OCI-LY7 (cell line): ENCODE results near the gene ABHD17A. TPM values are rescaled to one million over a fixed set of nuclear protein-coding genes. Genes with fewer than 3 reads are reported as not detected.

Experiments
- BruUV-seq: library from RNA; stranded (reverse); fragments of 400-500 nt; replicated peaks from 2 replicates; lab custom pipeline; 2021; lab: Mats Ljungman, UMichigan
- CTCF ChIA-PET: fragments of 300-600 bp; sonication (Branson Sonifier 250); formaldehyde crosslinking; loops from one replicate; lab custom pipeline; 2022; ENCODE audit warnings: antibody characterized with exemption; ENCODE audit not compliant: unreplicated experiment; lab: Charles Lee
- POLR2A ChIA-PET: fragments of 300-600 bp; sonication (Branson Sonifier 250); formaldehyde crosslinking; loops from one replicate; lab custom pipeline; 2022; ENCODE audit warnings: antibody characterized with exemption; lab: Charles Lee
- DNase-seq: peaks from one replicate; pipeline ENCODE4 v3.0.0-alpha.2; 2015; ENCODE audit warnings: low spot score
- H2AFZ ChIP-seq: fragments of 200-600 bp; sonication (generic), shearing (Covaris generic); 2 replicates; pipeline ENCODE4 v1.6.1; 2014; ENCODE audit warnings: mild to moderate bottlenecking, antibody characterized with exemption, low read length, moderate library complexity
- H3K27ac ChIP-seq: fragments of 200-600 bp; sonication (generic); 2 replicates; pipeline ENCODE4 v1.5.1; 2014; ENCODE audit warnings: mixed run types, low read depth, mild to moderate bottlenecking, moderate library complexity, low read length, inconsistent platforms; ENCODE audit not compliant: poor library complexity, severe bottlenecking
- H3K36me3 ChIP-seq: fragments of 200-600 bp; sonication (generic); 2 replicates; pipeline ENCODE4 v1.6.1; 2014; ENCODE audit warnings: mild to moderate bottlenecking, antibody characterized with exemption, low read length, moderate library complexity, mixed read lengths; ENCODE audit not compliant: insufficient read depth
- H3K4me1 ChIP-seq: fragments of 200-600 bp; sonication (generic); 2 replicates; pipeline ENCODE4 v1.5.1; 2014; ENCODE audit warnings: mild to moderate bottlenecking, low read length; ENCODE audit not compliant: insufficient read depth, poor library complexity, severe bottlenecking
- H3K4me2 ChIP-seq: fragments of 200-600 bp; sonication (generic); 2 replicates; pipeline ENCODE4 v1.6.1; 2014; ENCODE audit warnings: mild to moderate bottlenecking, low read length
- H3K4me3 ChIP-seq: fragments of 200-600 bp; sonication (generic); 2 replicates; pipeline ENCODE4 v1.5.1; 2014; ENCODE audit warnings: mild to moderate bottlenecking, low read depth, low read length; ENCODE audit not compliant: poor library complexity, severe bottlenecking
- H3K79me2 ChIP-seq: fragments of 200-600 bp; sonication (generic); 2 replicates; pipeline ENCODE4 v1.6.1; 2016; ENCODE audit warnings: low read depth, mild to moderate bottlenecking, low read length, moderate library complexity, mixed read lengths; ENCODE audit not compliant: insufficient read depth
- H3K9me2 ChIP-seq: fragments of 200-600 bp; sonication (generic); 2 replicates; pipeline ENCODE4 v1.6.1; 2016; ENCODE audit warnings: mild to moderate bottlenecking, low read length, mixed read lengths; ENCODE audit not compliant: insufficient read depth
- H3K9me3 ChIP-seq: fragments of 200-600 bp; sonication (generic); 2 replicates; pipeline ENCODE4 v1.6.1; 2014; ENCODE audit warnings: mild to moderate bottlenecking, mixed run types, low read length, mixed read lengths
- H4K20me1 ChIP-seq: fragments of 200-600 bp; sonication (generic); 2 replicates; pipeline ENCODE4 v1.6.1; 2014; ENCODE audit warnings: mild to moderate bottlenecking, antibody characterized with exemption, low read length, moderate library complexity, mixed read lengths; ENCODE audit not compliant: insufficient read depth
- EZH2phosphoT487 ChIP-seq: fragments of 200-600 bp; sonication (generic); IDR thresholded peaks from 2 replicates; pipeline ENCODE4 v1.6.1; 2018; ENCODE audit warnings: low read depth, borderline replicate concordance, mild to moderate bottlenecking, mixed run types, antibody characterized with exemption, low read length, moderate library complexity, mixed read lengths
- intact Hi-C: fragments of 100-400 bp; cut with micrococcal nuclease; formaldehyde crosslinking; loops from one replicate; pipeline ENCODE4 v1.10.0; 2022; ENCODE audit not compliant: unreplicated experiment
- total RNA-seq, 2 experiments: library from RNA; depleted of rRNA in 1 of 2; stranded (reverse); fragments of >200 nt in 1 of 2; shearing (Covaris generic) in 1 of 2; gene quantifications; 2 replicates each; pipeline ENCODE4 v1.2.3, GENCODE V29; 2014 to 2022
- TF ChIP-seq, protein P1 (sequence below): fragments of 200-600 bp; sonication (generic); conservative IDR thresholded peaks from 2 replicates; pipeline ENCODE4 v1.5.1; 2014; ENCODE audit warnings: mild to moderate bottlenecking, antibody characterized with exemption, low read length, moderate library complexity, mixed read lengths

ABHD17A gene
- total RNA-seq, 2 experiments from 2014 or later = 71.3 to 130 TPM

GRCh38 chr19:1849886-1850398, 35.4 kb downstream of the ABHD17A start:
- no peak overlapping the region for H2AFZ ChIP-seq
- ChIA-PET POLR2A (interaction anchor here (0.6 kb wide), 1 partner anchor 16 kb away, joined by 4 read pairs; no protein-coding TSS in a partner anchor), CTCF (no interaction called here)
- H3K79me2 ChIP-seq = peaks cover 55% of the 10 kb centered on the region
- peaks cover 40% of the 10 kb centered on the region for H3K4me1 ChIP-seq
- intact Hi-C loops = no loop called here
- H3K4me2 ChIP-seq = no peak overlapping the region
- no TSS peak for BruUV-seq
- H3K36me3 ChIP-seq = peaks cover 36% of the 10 kb centered on the region
- H3K9me3 ChIP-seq = no peaks in the 10 kb centered on the region
- H3K9me2 ChIP-seq = no peaks in the 10 kb centered on the region
- TF ChIP-seq, protein P1, sequence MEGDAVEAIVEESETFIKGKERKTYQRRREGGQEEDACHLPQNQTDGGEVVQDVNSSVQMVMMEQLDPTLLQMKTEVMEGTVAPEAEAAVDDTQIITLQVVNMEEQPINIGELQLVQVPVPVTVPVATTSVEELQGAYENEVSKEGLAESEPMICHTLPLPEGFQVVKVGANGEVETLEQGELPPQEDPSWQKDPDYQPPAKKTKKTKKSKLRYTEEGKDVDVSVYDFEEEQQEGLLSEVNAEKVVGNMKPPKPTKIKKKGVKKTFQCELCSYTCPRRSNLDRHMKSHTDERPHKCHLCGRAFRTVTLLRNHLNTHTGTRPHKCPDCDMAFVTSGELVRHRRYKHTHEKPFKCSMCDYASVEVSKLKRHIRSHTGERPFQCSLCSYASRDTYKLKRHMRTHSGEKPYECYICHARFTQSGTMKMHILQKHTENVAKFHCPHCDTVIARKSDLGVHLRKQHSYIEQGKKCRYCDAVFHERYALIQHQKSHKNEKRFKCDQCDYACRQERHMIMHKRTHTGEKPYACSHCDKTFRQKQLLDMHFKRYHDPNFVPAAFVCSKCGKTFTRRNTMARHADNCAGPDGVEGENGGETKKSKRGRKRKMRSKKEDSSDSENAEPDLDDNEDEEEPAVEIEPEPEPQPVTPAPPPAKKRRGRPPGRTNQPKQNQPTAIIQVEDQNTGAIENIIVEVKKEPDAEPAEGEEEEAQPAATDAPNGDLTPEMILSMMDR = no peak
- no peak for TF ChIP-seq EZH2phosphoT487
- DNase-seq = no peak
- no peak overlapping the region for H3K27ac ChIP-seq
- H4K20me1 ChIP-seq = peaks cover 20% of the 10 kb centered on the region
- no peak overlapping the region for H3K4me3 ChIP-seq

- peaks cover 32% of the 10 kb centered on the region for H3K4me1 ChIP-seq
- H3K4me3 ChIP-seq = peak overlapping the region; percentile 93
- H3K36me3 ChIP-seq = peaks cover 38% of the 10 kb centered on the region
- H3K27ac ChIP-seq = peak overlapping the region; percentile 82
- no peak for TF ChIP-seq EZH2phosphoT487
- TF ChIP-seq, protein P1 = no peak
- POLR2A ChIA-PET = no interaction called here
- no peak for DNase-seq
- CTCF ChIA-PET = no interaction called here
- intact Hi-C loops = no loop called here
- H4K20me1 ChIP-seq = peaks cover 17% of the 10 kb centered on the region
- H3K4me2 ChIP-seq = peak overlapping the region; percentile 56; the same call in 1 of the 2 replicates
- no TSS peak for BruUV-seq
- H3K9me2 ChIP-seq = no peaks in the 10 kb centered on the region
- no peaks in the 10 kb centered on the region for H3K9me3 ChIP-seq
- no peak overlapping the region for H2AFZ ChIP-seq
- peaks cover 56% of the 10 kb centered on the region for H3K79me2 ChIP-seq
Measured at GRCh38 chr19:1849132-1849474, 36.2 kb downstream of the ABHD17A start.

DNA sequence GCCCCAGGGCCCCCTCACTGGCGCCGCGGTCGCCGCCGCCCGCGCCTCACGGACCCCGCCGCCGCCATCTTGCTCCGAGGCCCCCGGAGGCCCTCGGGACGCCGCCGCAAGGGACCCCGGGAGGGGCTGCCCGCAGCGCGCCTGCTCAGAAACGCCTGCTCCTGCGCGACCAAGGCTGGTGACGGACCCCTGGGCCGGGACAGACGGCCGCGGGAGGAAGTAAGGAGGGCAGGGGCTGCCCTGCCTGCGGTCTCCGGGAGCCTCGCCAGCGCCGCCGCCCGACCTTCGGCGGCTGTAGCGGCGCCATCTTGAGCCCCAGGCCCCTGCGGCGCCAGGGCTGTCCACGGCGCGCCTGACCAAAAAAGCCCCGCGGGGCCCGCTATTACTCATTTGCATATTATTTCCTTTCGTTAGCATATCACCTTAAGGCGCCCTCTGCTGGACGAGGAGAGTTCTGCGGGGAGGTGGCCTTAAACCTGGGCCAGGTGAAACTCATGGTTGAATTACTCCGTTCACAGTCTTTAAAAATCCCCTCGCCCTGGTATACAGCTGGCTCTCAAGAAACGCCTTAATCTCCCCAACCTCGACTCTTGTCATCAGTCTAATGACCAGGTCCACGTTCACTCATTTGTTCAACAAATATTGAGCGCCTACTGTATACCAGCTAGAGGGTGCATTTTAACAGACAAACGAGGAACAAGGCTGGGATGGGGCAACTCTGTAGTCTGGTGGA, 36.7 kb downstream of the ABHD17A start, which contains the start of gene REXO1:
REXO1 (minus strand) TSS at position 85 of the 733 bp plus-strand sequence. CDS start 125 bp downstream, outside the sequence.
- ChIA-PET POLR2A (no interaction called here), CTCF (no interaction called here)
- H3K4me3 ChIP-seq = peak within 1 kb of the TSS; percentile 93
- peak within 1 kb of the TSS; percentile 80 for H3K4me2 ChIP-seq
- TF ChIP-seq EZH2phosphoT487 = no peak
- TF ChIP-seq, protein P1 = peak; percentile 94
- no peaks in the 10 kb centered on the region for H3K9me3 ChIP-seq
- peaks cover 26% of the 10 kb centered on the region for H3K4me1 ChIP-seq
- H3K9me2 ChIP-seq = no peaks in the 10 kb centered on the region
- peaks cover 59% of the 10 kb centered on the region for H3K79me2 ChIP-seq
- no TSS peak for BruUV-seq
- peaks cover 37% of the 10 kb centered on the region; the same call in 1 of the 2 replicates for H3K36me3 ChIP-seq
- H2AFZ ChIP-seq = no peak within 1 kb of the TSS
- H4K20me1 ChIP-seq = peaks cover 17% of the 10 kb centered on the region
- peak; percentile 96 for DNase-seq
- intact Hi-C loops = no loop called here
- H3K27ac ChIP-seq = peak within 1 kb of the TSS; percentile 82
